ENCODE measurements around the gene C1R.

Gene C1R

GRCh38 chr12:7100239-7100638 lies 8.0 kb upstream of the C1R start:
- no peak for DNase-seq (ENCODE audit: low read depth in 1 of 2, low spot score in 1 of 2)
- no peaks in the 10 kb centered on the region for H3K27me3 ChIP-seq (ENCODE audit: insufficient read depth, poor library complexity, severe bottlenecking)
- no peak overlapping the region for H3K4me3 ChIP-seq (replicated peaks; ENCODE audit: insufficient read depth, low read length)
- H3K27ac ChIP-seq (replicated peaks), result no peak overlapping the region
- no peak for TF ChIP-seq CTCF (IDR thresholded peaks at IDR 0.05; ENCODE audit: insufficient read depth, low read length)
- no peak for TF ChIP-seq REST (IDR thresholded peaks at IDR 0.05; ENCODE audit: insufficient replicate concordance, low read depth)
- TF ChIP-seq SPI1 (IDR thresholded peaks at IDR 0.05; ENCODE audit: borderline replicate concordance, low read depth), result no peak
- no peak for TF ChIP-seq POLR2AphosphoS5 (IDR thresholded peaks at IDR 0.05; ENCODE audit: low read depth)
- TF ChIP-seq GABPA (IDR thresholded peaks at IDR 0.05; ENCODE audit: low read depth), result no peak

- Histone ChIP-seq H3K4me3 (replicated peaks; ENCODE audit: insufficient read depth, low read length) (no peak overlapping the region), H3K27ac (replicated peaks) (no peak overlapping the region), H3K27me3 (ENCODE audit: insufficient read depth, poor library complexity, severe bottlenecking) (no peaks in the 10 kb centered on the region)
- peak in 1 of 2 experiments; percentile 47 for DNase-seq (ENCODE audit: low read depth in 1 of 2, low spot score in 1 of 2)
- TF ChIP-seq POLR2AphosphoS5 (IDR thresholded peaks at IDR 0.05; ENCODE audit: low read depth) (no peak), SPI1 (IDR thresholded peaks at IDR 0.05; ENCODE audit: borderline replicate concordance, low read depth) (peak; percentile 53; the same call in 1 of the 2 replicates)
Measured at GRCh38 chr12:7099290-7099996, 7.2 kb upstream of the C1R start.

- Histone ChIP-seq H3K4me3 (replicated peaks; ENCODE audit: insufficient read depth, low read length) (no peak overlapping the region), H3K27ac (replicated peaks) (no peak overlapping the region), H3K27me3 (ENCODE audit: insufficient read depth, poor library complexity, severe bottlenecking) (no peaks in the 10 kb centered on the region)
- no peak for DNase-seq (ENCODE audit: low read depth in 1 of 2, low spot score in 1 of 2)
- TF ChIP-seq SPI1 (IDR thresholded peaks at IDR 0.05; ENCODE audit: borderline replicate concordance, low read depth), result no peak
Measured at GRCh38 chr12:7096979-7097378, 4.7 kb upstream of the C1R start.

GRCh38 chr12:7096006-7096932 lies 4.0 kb upstream of the C1R start:
- H3K27me3 ChIP-seq (ENCODE audit: insufficient read depth, poor library complexity, severe bottlenecking), result no peaks in the 10 kb centered on the region
- no peak overlapping the region for H3K4me3 ChIP-seq (replicated peaks; ENCODE audit: insufficient read depth, low read length)
- no peak for DNase-seq (ENCODE audit: low read depth in 1 of 2, low spot score in 1 of 2)
- TF ChIP-seq CTCF (IDR thresholded peaks at IDR 0.05; ENCODE audit: insufficient read depth, low read length) (no peak), POLR2AphosphoS5 (IDR thresholded peaks at IDR 0.05; ENCODE audit: low read depth) (no peak; the same call in 1 of the 2 replicates), REST (IDR thresholded peaks at IDR 0.05; ENCODE audit: insufficient replicate concordance, low read depth) (no peak), GABPA (IDR thresholded peaks at IDR 0.05; ENCODE audit: low read depth) (no peak), SPI1 (IDR thresholded peaks at IDR 0.05; ENCODE audit: borderline replicate concordance, low read depth) (no peak)
- no peak overlapping the region for H3K27ac ChIP-seq (replicated peaks)
